Activated CD8-positive, alpha-beta memory T cell treated with anti-CD3 and anti-CD28 coated beads, Interleukin-2, amount 10 ng/mL, durations not matched to agents 7 days and 5 days (primary cell): ENCODE measurements around the gene S100PBP. TPM values are rescaled to one million over a fixed set of nuclear protein-coding genes. Genes with fewer than 3 reads are reported as not detected.

ENCODE experiments used
- ATAC-seq: fragments of 150-1000 bp; cut with Tn5 transposase; one replicate; pipeline ENCODE4 v1.10.0; 2021; ENCODE audit warnings: moderate library complexity
- CTCF ChIA-PET: fragments of 350-600 bp; sonication (Branson Sonifier 250); formaldehyde crosslinking; loops from one replicate; lab custom pipeline; 2021; ENCODE audit warnings: antibody characterized with exemption; lab: Charles Lee
- DNase-seq: peaks from one replicate; pipeline ENCODE4 v3.0.0-alpha.2; 2020
- H3K27ac Mint-ChIP-seq: one replicate; pipeline ENCODE4 v1.8.0; 2021; ENCODE audit warnings: mild to moderate bottlenecking, mixed read lengths
- H3K27me3 Mint-ChIP-seq: one replicate; pipeline ENCODE4 v1.8.0; 2021; ENCODE audit warnings: mixed read lengths
- H3K36me3 Mint-ChIP-seq: one replicate; pipeline ENCODE4 v1.8.0; 2021; ENCODE audit warnings: mild to moderate bottlenecking, mixed read lengths
- H3K4me1 Mint-ChIP-seq: one replicate; pipeline ENCODE4 v1.8.0; 2021; ENCODE audit warnings: mixed read lengths
- H3K4me3 Mint-ChIP-seq: one replicate; pipeline ENCODE4 v1.8.0; 2021; ENCODE audit warnings: mild to moderate bottlenecking, moderate library complexity, mixed read lengths
- H3K9me3 Mint-ChIP-seq: one replicate; pipeline ENCODE4 v1.8.0; 2022; ENCODE audit warnings: low read depth, mixed read lengths
- total RNA-seq, 2 experiments: library from RNA; stranded (reverse); gene quantifications; one replicate each; pipeline ENCODE4 v1.2.3, GENCODE V29; 2021

The S100PBP gene
- 100 to 1,000 TPM in 1 of 2 experiments, 10 to 100 TPM in 1; 85.3 to 102 TPM for total RNA-seq

- ATAC-seq = peak; percentile 94
- peak within 1 kb of the TSS; percentile 94 for H3K27ac Mint-ChIP-seq
- peaks cover 42% of the 10 kb centered on the region for H3K36me3 Mint-ChIP-seq
- H3K4me3 Mint-ChIP-seq = peak within 1 kb of the TSS; percentile 95
- H3K9me3 Mint-ChIP-seq = no peaks in the 10 kb centered on the region
- H3K4me1 Mint-ChIP-seq = peaks cover 50% of the 10 kb centered on the region
- no peaks in the 10 kb centered on the region for H3K27me3 Mint-ChIP-seq
- CTCF ChIA-PET = interaction anchor here (1.4 to 3.5 kb wide), 3 partner anchors 44 to 105 kb away, joined by 4 to 16 read pairs (median 7); no protein-coding TSS in a partner anchor
- peak; percentile 100 for DNase-seq
Observed at GRCh38 chr1:32817159-32817814, at the start of gene S100PBP, which contains the start of gene YARS1. Gene S100PBP (plus strand): TSS chr1:32817653. CDS start chr1:32826100, 8,447 bp downstream. Gene YARS1 (minus strand): TSS chr1:32817358. CDS start chr1:32817244, 114 bp downstream.

DNA sequence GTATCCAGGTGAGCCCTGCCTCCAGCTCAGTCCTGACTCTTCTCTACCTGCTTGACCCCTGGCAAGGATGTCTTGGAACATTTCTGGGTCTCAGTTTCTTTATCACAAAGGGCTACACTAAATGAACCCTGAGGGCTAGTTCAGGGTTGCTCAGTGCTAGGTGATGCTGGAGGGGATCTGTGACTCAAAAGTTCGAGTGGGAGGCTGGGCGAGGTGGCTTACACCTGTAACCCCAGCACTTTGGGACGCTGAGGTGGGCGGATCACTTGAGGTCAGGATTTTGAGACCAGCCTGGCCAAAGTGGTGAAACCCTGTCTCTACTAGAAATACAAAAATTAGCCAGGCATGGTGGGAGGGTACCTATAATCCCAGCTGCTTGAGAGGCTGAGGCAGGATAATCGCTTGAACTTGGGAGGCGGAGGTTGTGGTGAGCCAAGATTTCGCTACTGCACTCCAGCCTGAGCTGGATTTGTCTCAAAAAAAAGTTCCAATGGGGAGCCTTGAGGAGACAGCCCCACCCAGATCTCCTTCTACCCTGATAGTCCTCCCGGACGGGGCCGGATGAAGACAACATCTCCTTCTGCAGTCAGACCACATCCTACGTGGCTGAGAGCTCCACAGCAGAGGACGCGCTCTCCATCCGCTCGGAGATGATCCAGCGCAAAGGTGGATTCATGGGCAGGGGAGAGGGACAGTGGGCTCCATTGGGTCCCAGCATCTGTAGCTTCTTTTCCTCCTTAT, 49.2 kb upstream of the S100PBP start:
- no peaks in the 10 kb centered on the region for H3K27me3 Mint-ChIP-seq
- no peaks in the 10 kb centered on the region for H3K36me3 Mint-ChIP-seq
- H3K27ac Mint-ChIP-seq = no peak overlapping the region
- H3K4me3 Mint-ChIP-seq = no peak overlapping the region
- no peaks in the 10 kb centered on the region for H3K9me3 Mint-ChIP-seq
- CTCF ChIA-PET = no interaction called here
- DNase-seq (no peak), ATAC-seq (no peak)
- H3K4me1 Mint-ChIP-seq = no peaks in the 10 kb centered on the region

- Mint-ChIP-seq H3K27me3 (no peaks in the 10 kb centered on the region), H3K27ac (no peak overlapping the region), H3K4me1 (no peaks in the 10 kb centered on the region), H3K9me3 (no peaks in the 10 kb centered on the region), H3K4me3 (no peak overlapping the region), H3K36me3 (no peaks in the 10 kb centered on the region)
- ATAC-seq = no peak
- DNase-seq = no peak
- CTCF ChIA-PET = interaction anchor here (9.3 kb wide), 1 partner anchor 57 kb away, joined by 153 read pairs; no protein-coding TSS in a partner anchor
Observed at GRCh38 chr1:32769524-32770220, 47.8 kb upstream of the S100PBP start.

- Mint-ChIP-seq H3K9me3 (no peaks in the 10 kb centered on the region), H3K4me3 (no peak overlapping the region), H3K27me3 (no peaks in the 10 kb centered on the region), H3K27ac (no peak overlapping the region), H3K36me3 (peaks cover 3% of the 10 kb centered on the region), H3K4me1 (peaks cover 2% of the 10 kb centered on the region)
- DNase-seq = no peak
- no peak for ATAC-seq
- CTCF ChIA-PET = interaction anchor here (9.3 kb wide), 1 partner anchor 58 kb away, joined by 153 read pairs; no protein-coding TSS in a partner anchor
Observed at GRCh38 chr1:32770221-32770731, 47.2 kb upstream of the S100PBP start.

GRCh38 chr1:32770741-32771548, 46.5 kb upstream of the S100PBP start:
- Mint-ChIP-seq H3K4me1 (peaks cover 6% of the 10 kb centered on the region), H3K27me3 (no peaks in the 10 kb centered on the region), H3K36me3 (peaks cover 8% of the 10 kb centered on the region), H3K27ac (no peak overlapping the region), H3K9me3 (no peaks in the 10 kb centered on the region), H3K4me3 (no peak overlapping the region)
- CTCF ChIA-PET = interaction anchor here (9.3 kb wide), 1 partner anchor 58 kb away, joined by 153 read pairs; no protein-coding TSS in a partner anchor
- no peak for DNase-seq
- no peak for ATAC-seq

- Mint-ChIP-seq H3K9me3 (no peaks in the 10 kb centered on the region), H3K4me1 (peaks cover 6% of the 10 kb centered on the region), H3K27me3 (no peaks in the 10 kb centered on the region), H3K4me3 (no peak overlapping the region), H3K27ac (no peak overlapping the region), H3K36me3 (peaks cover 14% of the 10 kb centered on the region)
- CTCF ChIA-PET = interaction anchor here (1.0 to 9.3 kb wide), 8 partner anchors 9 to 525 kb away, joined by 3 to 153 read pairs (median 6); no protein-coding TSS in a partner anchor
- ATAC-seq (no peak), DNase-seq (no peak)
Observed at GRCh38 chr1:32771561-32772280, 45.7 kb upstream of the S100PBP start.

DNA sequence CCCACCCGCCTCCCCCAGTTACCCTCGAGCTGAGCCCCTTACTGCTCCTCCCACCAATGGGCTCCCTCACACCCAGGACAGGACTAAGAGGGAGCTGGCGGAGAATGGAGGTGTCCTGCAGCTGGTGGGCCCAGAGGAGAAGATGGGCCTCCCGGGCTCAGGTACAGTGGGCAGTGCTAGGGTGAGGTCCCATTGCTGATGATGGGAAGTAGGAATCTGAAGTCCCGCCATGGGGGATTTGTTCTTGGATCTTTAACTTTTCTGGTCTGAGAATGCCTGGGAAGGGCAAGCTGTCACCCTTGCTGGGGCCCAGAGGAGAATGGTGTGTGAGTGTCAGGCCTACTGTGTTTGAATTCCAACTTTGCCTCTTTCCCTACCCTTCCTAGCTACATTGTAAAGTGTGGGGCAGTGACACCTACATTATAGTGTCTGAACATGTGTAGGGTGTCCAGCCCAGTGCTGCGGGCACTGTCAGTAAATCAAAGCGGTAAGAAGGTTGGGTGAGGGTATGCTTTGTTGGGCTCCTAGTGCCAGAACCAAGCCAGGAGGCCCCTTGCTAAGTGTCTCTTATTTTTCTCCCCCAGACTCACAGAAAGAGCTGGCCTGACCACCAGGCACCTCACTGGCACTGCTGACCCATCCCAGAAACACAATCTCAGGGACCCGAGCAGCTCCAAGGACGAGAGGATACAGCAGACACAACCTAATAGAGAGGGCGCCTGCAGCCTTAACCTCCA, 45.0 kb upstream of the S100PBP start:
- no peak overlapping the region for H3K4me3 Mint-ChIP-seq
- no peaks in the 10 kb centered on the region for H3K27me3 Mint-ChIP-seq
- no peaks in the 10 kb centered on the region for H3K9me3 Mint-ChIP-seq
- H3K36me3 Mint-ChIP-seq = peaks cover 14% of the 10 kb centered on the region
- DNase-seq (no peak), ATAC-seq (no peak)
- no peak overlapping the region for H3K27ac Mint-ChIP-seq
- H3K4me1 Mint-ChIP-seq = peaks cover 6% of the 10 kb centered on the region
- CTCF ChIA-PET = interaction anchor here (0.6 to 9.3 kb wide), 33 partner anchors 9 to 524 kb away, joined by 3 to 153 read pairs (median 4); partner anchors contain the start of genes S100PBP and YARS1

- Mint-ChIP-seq H3K36me3 (peaks cover 20% of the 10 kb centered on the region), H3K27me3 (no peaks in the 10 kb centered on the region), H3K4me3 (no peak overlapping the region), H3K27ac (peak overlapping the region; percentile 21), H3K4me1 (peaks cover 9% of the 10 kb centered on the region), H3K9me3 (no peaks in the 10 kb centered on the region)
- ATAC-seq (peak; percentile 81), DNase-seq (peak; percentile 82)
- CTCF ChIA-PET = interaction anchor here (0.6 to 9.3 kb wide), 37 partner anchors 9 to 523 kb away, joined by 3 to 153 read pairs (median 4); partner anchors contain the start of genes S100PBP and YARS1
Observed at GRCh38 chr1:32773018-32773763, 44.3 kb upstream of the S100PBP start.

GRCh38 chr1:32773764-32774463, 43.5 kb upstream of the S100PBP start:
- Mint-ChIP-seq H3K9me3 (no peaks in the 10 kb centered on the region), H3K4me1 (peaks cover 9% of the 10 kb centered on the region), H3K27me3 (no peaks in the 10 kb centered on the region), H3K36me3 (peaks cover 23% of the 10 kb centered on the region), H3K27ac (no peak overlapping the region), H3K4me3 (no peak overlapping the region)
- CTCF ChIA-PET = interaction anchor here (0.8 to 9.3 kb wide), 27 partner anchors 9 to 522 kb away, joined by 3 to 153 read pairs (median 5); partner anchors contain the start of genes S100PBP and YARS1
- ATAC-seq = no peak
- DNase-seq = no peak

- H3K36me3 Mint-ChIP-seq = peaks cover 26% of the 10 kb centered on the region
- H3K9me3 Mint-ChIP-seq = no peaks in the 10 kb centered on the region
- peaks cover 9% of the 10 kb centered on the region for H3K4me1 Mint-ChIP-seq
- no peak overlapping the region for H3K4me3 Mint-ChIP-seq
- DNase-seq (no peak), ATAC-seq (no peak)
- CTCF ChIA-PET = interaction anchor here (0.9 to 9.3 kb wide), 7 partner anchors 8 to 254 kb away, joined by 4 to 153 read pairs (median 9); no protein-coding TSS in a partner anchor
- H3K27ac Mint-ChIP-seq = no peak overlapping the region
- H3K27me3 Mint-ChIP-seq = no peaks in the 10 kb centered on the region
Observed at GRCh38 chr1:32774464-32774808, 43.0 kb upstream of the S100PBP start.
